Measurements from ENCODE around the gene RBM26.

RBM26 gene

GRCh38 chr13:79349011-79349410 lies 57.0 kb downstream of the RBM26 start:
- H3K36me3 ChIP-seq (replicated peaks in 1 of 2; ENCODE audit: control insufficient read depth in 2 of 2, insufficient read depth in 2 of 2, low read length in 2 of 2), result peaks cover 4 to 97% of the 10 kb centered on the region in 2 donors
- H2BK15ac ChIP-seq (ENCODE audit: low read length), result no peak overlapping the region
- WGBS, 2 donors (ENCODE audit: extremely low coverage in 2 of 2, insufficient read length in 2 of 2, insufficient replicate concordance in 1 of 2), result no CpG with 5 or more reads among the region's 3 CpGs

GRCh38 chr13:79346300-79346914 lies 59.6 kb downstream of the RBM26 start:
- Histone ChIP-seq H3K27ac (replicated peaks; ENCODE audit: low read length) (no peak overlapping the region), H3K23ac (ENCODE audit: low read depth, low read length, poor library complexity) (no peak overlapping the region), H4K91ac (ENCODE audit: low read depth, low read length, poor library complexity) (no peak overlapping the region), H3K18ac (ENCODE audit: low read length) (no peak overlapping the region), H3K4me1 (ENCODE audit: control insufficient read depth in 2 of 2, insufficient read depth in 1 of 2, low read depth in 1 of 2, low read length in 2 of 2) (no peaks in the 10 kb centered on the region), H3K36me3 (replicated peaks in 1 of 2; ENCODE audit: control insufficient read depth in 2 of 2, insufficient read depth in 2 of 2, low read length in 2 of 2) (peaks cover 0 to 97% of the 10 kb centered on the region in 2 donors), H2BK5ac (ENCODE audit: low read length) (no peak overlapping the region), H4K8ac (ENCODE audit: low read depth, low read length) (no peak overlapping the region), H3K4me3 (ENCODE audit: low read length in 2 of 2) (no peak overlapping the region), H3K9me3 (replicated peaks in 1 of 2; ENCODE audit: control insufficient read depth in 2 of 2, insufficient read depth in 1 of 2, low read depth in 1 of 2, low read length in 2 of 2) (no peaks in the 10 kb centered on the region), H2BK120ac (ENCODE audit: low read depth, low read length) (no peak overlapping the region), H2AFZ (ENCODE audit: low read length) (no peak overlapping the region), H3K4me2 (ENCODE audit: insufficient read depth, low read length, poor library complexity, severe bottlenecking) (no peak overlapping the region), H3K27me3 (ENCODE audit: control insufficient read depth in 3 of 3, insufficient read depth in 3 of 3, low read depth in 1 of 3, low read length in 3 of 3) (no peaks in the 10 kb centered on the region), H2BK12ac (ENCODE audit: low read length) (no peak overlapping the region), H2AK5ac (ENCODE audit: low read depth, low read length) (no peak overlapping the region), H3K4ac (ENCODE audit: low read length) (no peak overlapping the region), H3K79me1 (ENCODE audit: low read depth, low read length) (no peaks in the 10 kb centered on the region), H2BK15ac (ENCODE audit: low read length) (no peak overlapping the region), H3K9ac (ENCODE audit: low read depth, low read length, poor library complexity) (no peak overlapping the region), H3K14ac (ENCODE audit: low read length) (no peak overlapping the region)
- WGBS, 2 donors (ENCODE audit: extremely low coverage in 2 of 2, insufficient read length in 2 of 2, insufficient replicate concordance in 1 of 2), result no CpG with 5 or more reads among the region's 6 CpGs
- no peak for DNase-seq (ENCODE audit: low spot score)

More at GRCh38 chr13:79349011-79349410, 57.0 kb downstream of the RBM26 start:
- Histone ChIP-seq H2BK120ac (ENCODE audit: low read depth, low read length) (no peak overlapping the region), H3K9ac (ENCODE audit: low read depth, low read length, poor library complexity) (no peak overlapping the region), H3K4ac (ENCODE audit: low read length) (no peak overlapping the region), H3K14ac (ENCODE audit: low read length) (no peak overlapping the region), H2BK12ac (ENCODE audit: low read length) (no peak overlapping the region), H3K27ac (replicated peaks; ENCODE audit: low read length) (no peak overlapping the region), H3K4me1 (ENCODE audit: control insufficient read depth in 2 of 2, insufficient read depth in 1 of 2, low read depth in 1 of 2, low read length in 2 of 2) (no peaks in the 10 kb centered on the region), H2AK5ac (ENCODE audit: low read depth, low read length) (no peak overlapping the region), H3K27me3 (ENCODE audit: control insufficient read depth in 3 of 3, insufficient read depth in 3 of 3, low read depth in 1 of 3, low read length in 3 of 3) (no peaks in the 10 kb centered on the region), H3K9me3 (replicated peaks in 1 of 2; ENCODE audit: control insufficient read depth in 2 of 2, insufficient read depth in 1 of 2, low read depth in 1 of 2, low read length in 2 of 2) (no peaks in the 10 kb centered on the region), H2AFZ (ENCODE audit: low read length) (no peak overlapping the region), H4K8ac (ENCODE audit: low read depth, low read length) (no peak overlapping the region), H3K18ac (ENCODE audit: low read length) (no peak overlapping the region), H3K4me2 (ENCODE audit: insufficient read depth, low read length, poor library complexity, severe bottlenecking) (no peak overlapping the region), H3K79me1 (ENCODE audit: low read depth, low read length) (no peaks in the 10 kb centered on the region), H3K4me3 (ENCODE audit: low read length in 2 of 2) (no peak overlapping the region), H2BK5ac (ENCODE audit: low read length) (no peak overlapping the region), H4K91ac (ENCODE audit: low read depth, low read length, poor library complexity) (no peak overlapping the region), H3K23ac (ENCODE audit: low read depth, low read length, poor library complexity) (no peak overlapping the region)
- no peak for DNase-seq (ENCODE audit: low spot score)

- no CpG with 5 or more reads among the region's 1 CpG for WGBS, 2 donors (ENCODE audit: extremely low coverage in 2 of 2, insufficient read length in 2 of 2, insufficient replicate concordance in 1 of 2)
- H3K23ac ChIP-seq (ENCODE audit: low read depth, low read length, poor library complexity), result no peak overlapping the region
- H3K27me3 ChIP-seq (ENCODE audit: control insufficient read depth in 3 of 3, insufficient read depth in 3 of 3, low read depth in 1 of 3, low read length in 3 of 3), result no peaks in the 10 kb centered on the region
- H3K14ac ChIP-seq (ENCODE audit: low read length), result no peak overlapping the region
- no peak overlapping the region for H2BK120ac ChIP-seq (ENCODE audit: low read depth, low read length)
- H2AK5ac ChIP-seq (ENCODE audit: low read depth, low read length), result no peak overlapping the region
- no peak overlapping the region for H2BK12ac ChIP-seq (ENCODE audit: low read length)
- no peak overlapping the region for H3K4ac ChIP-seq (ENCODE audit: low read length)
- no peak overlapping the region for H2BK15ac ChIP-seq (ENCODE audit: low read length)
- H3K18ac ChIP-seq (ENCODE audit: low read length), result no peak overlapping the region
- H2AFZ ChIP-seq (ENCODE audit: low read length), result no peak overlapping the region
- peaks cover 3 to 100% of the 10 kb centered on the region in 2 donors for H3K36me3 ChIP-seq (replicated peaks in 1 of 2; ENCODE audit: control insufficient read depth in 2 of 2, insufficient read depth in 2 of 2, low read length in 2 of 2)
- no peaks in the 10 kb centered on the region for H3K9me3 ChIP-seq (replicated peaks in 1 of 2; ENCODE audit: control insufficient read depth in 2 of 2, insufficient read depth in 1 of 2, low read depth in 1 of 2, low read length in 2 of 2)
- no peak overlapping the region for H2BK5ac ChIP-seq (ENCODE audit: low read length)
- H3K9ac ChIP-seq (ENCODE audit: low read depth, low read length, poor library complexity), result no peak overlapping the region
- no peak for DNase-seq (ENCODE audit: low spot score)
- no peak overlapping the region for H3K27ac ChIP-seq (replicated peaks; ENCODE audit: low read length)
- no peak overlapping the region for H4K8ac ChIP-seq (ENCODE audit: low read depth, low read length)
- H3K4me3 ChIP-seq (ENCODE audit: low read length in 2 of 2), result no peak overlapping the region
- H3K4me1 ChIP-seq (ENCODE audit: control insufficient read depth in 2 of 2, insufficient read depth in 1 of 2, low read depth in 1 of 2, low read length in 2 of 2), result no peaks in the 10 kb centered on the region
- H4K91ac ChIP-seq (ENCODE audit: low read depth, low read length, poor library complexity), result no peak overlapping the region
- no peaks in the 10 kb centered on the region for H3K79me1 ChIP-seq (ENCODE audit: low read depth, low read length)
- no peak overlapping the region for H3K4me2 ChIP-seq (ENCODE audit: insufficient read depth, low read length, poor library complexity, severe bottlenecking)
Measured at GRCh38 chr13:79341202-79341601, 64.9 kb downstream of the RBM26 start.

- WGBS, 2 donors (ENCODE audit: extremely low coverage in 2 of 2, insufficient read length in 2 of 2, insufficient replicate concordance in 1 of 2), result no CpG with 5 or more reads among the region's 2 CpGs
- DNase-seq (ENCODE audit: low spot score), result no peak
Measured at GRCh38 chr13:79340490-79340889, 65.6 kb downstream of the RBM26 start.

More at GRCh38 chr13:79340490-79340889, 65.6 kb downstream of the RBM26 start:
- Histone ChIP-seq H3K9me3 (replicated peaks in 1 of 2; ENCODE audit: control insufficient read depth in 2 of 2, insufficient read depth in 1 of 2, low read depth in 1 of 2, low read length in 2 of 2) (no peaks in the 10 kb centered on the region), H3K18ac (ENCODE audit: low read length) (no peak overlapping the region), H3K4me2 (ENCODE audit: insufficient read depth, low read length, poor library complexity, severe bottlenecking) (no peak overlapping the region), H3K23ac (ENCODE audit: low read depth, low read length, poor library complexity) (no peak overlapping the region), H3K14ac (ENCODE audit: low read length) (no peak overlapping the region), H3K27ac (replicated peaks; ENCODE audit: low read length) (no peak overlapping the region), H3K4me3 (ENCODE audit: low read length in 2 of 2) (no peak overlapping the region), H2AFZ (ENCODE audit: low read length) (no peak overlapping the region), H4K8ac (ENCODE audit: low read depth, low read length) (no peak overlapping the region), H2BK15ac (ENCODE audit: low read length) (no peak overlapping the region), H3K36me3 (replicated peaks in 1 of 2; ENCODE audit: control insufficient read depth in 2 of 2, insufficient read depth in 2 of 2, low read length in 2 of 2) (peaks cover 3 to 100% of the 10 kb centered on the region in 2 donors), H2BK120ac (ENCODE audit: low read depth, low read length) (no peak overlapping the region), H3K27me3 (ENCODE audit: control insufficient read depth in 3 of 3, insufficient read depth in 3 of 3, low read depth in 1 of 3, low read length in 3 of 3) (no peaks in the 10 kb centered on the region), H2BK5ac (ENCODE audit: low read length) (no peak overlapping the region), H3K79me1 (ENCODE audit: low read depth, low read length) (no peaks in the 10 kb centered on the region), H4K91ac (ENCODE audit: low read depth, low read length, poor library complexity) (no peak overlapping the region), H3K9ac (ENCODE audit: low read depth, low read length, poor library complexity) (no peak overlapping the region), H3K4me1 (ENCODE audit: control insufficient read depth in 2 of 2, insufficient read depth in 1 of 2, low read depth in 1 of 2, low read length in 2 of 2) (no peaks in the 10 kb centered on the region), H2AK5ac (ENCODE audit: low read depth, low read length) (no peak overlapping the region), H3K4ac (ENCODE audit: low read length) (no peak overlapping the region), H2BK12ac (ENCODE audit: low read length) (no peak overlapping the region)

All from neuronal stem cell (in vitro differentiated cells).